Nucleus accumbens (tissue), 56 donors: ENCODE results near the gene HOXB2.

ENCODE experiments used
- DNase-seq, 56 donors: peaks; one replicate each; lab custom pipeline; 2025; lab: John Stamatoyannopoulos, UW

Gene HOXB2

GRCh38 chr17:48545022-48545375 lies at the start of gene HOXB2:
Gene HOXB2 (minus strand): TSS chr17:48545109. CDS start chr17:48544911, 198 bp downstream.
- no peak for DNase-seq

GRCh38 chr17:48593840-48594537 lies 49.1 kb upstream of the HOXB2 start:
- DNase-seq, result peak in 2 of 56 donors; percentile 3 to 31

- DNase-seq, result no peak
These were observed 48.4 kb upstream of the HOXB2 start, which contains the start of gene HOXB5 for GRCh38 chr17:48593126-48593829. Gene HOXB5 (minus strand): TSS chr17:48593779. CDS start chr17:48593682, 97 bp downstream.

DNA sequence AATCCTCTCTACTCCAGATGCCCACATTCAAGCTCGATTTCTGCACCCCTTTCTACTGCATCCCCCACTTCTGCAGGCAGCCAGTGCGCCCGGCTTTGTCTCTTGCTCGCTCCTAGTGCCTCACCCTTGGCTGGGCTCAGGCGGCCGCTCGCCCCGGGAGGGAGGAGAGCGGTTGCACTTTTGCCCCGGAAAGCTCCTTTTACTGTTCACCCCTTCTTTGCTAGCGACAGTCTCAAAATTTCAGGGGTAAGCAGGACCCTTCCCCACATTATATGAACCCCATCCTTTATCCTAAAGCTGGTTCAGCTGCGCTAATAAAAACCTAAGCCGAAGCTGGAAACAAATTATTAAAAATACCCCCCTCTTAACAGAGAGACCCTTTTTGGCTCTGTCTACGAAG lies 47.7 kb upstream of the HOXB2 start:
- DNase-seq, result no peak

DNA sequence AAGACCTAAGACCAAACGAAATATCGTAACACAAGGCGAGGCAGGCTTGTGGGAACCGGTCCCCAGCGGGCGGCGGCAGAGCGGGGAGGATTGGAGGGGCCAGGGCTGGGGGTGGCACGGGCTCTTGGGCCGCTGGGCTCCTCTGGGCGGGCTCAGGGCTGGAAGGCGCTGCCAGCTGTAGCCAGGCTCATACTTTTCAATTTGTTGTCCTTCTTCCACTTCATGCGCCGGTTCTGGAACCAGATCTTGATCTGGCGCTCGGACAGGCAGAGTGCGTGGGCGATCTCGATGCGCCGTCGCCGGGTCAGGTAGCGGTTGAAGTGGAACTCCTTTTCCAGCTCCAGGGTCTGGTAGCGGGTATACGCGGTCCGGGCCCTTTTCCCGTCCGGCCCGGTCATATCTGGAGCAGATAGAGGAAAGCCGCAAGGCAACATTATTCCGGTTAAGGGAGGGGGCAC lies 47.2 kb upstream of the HOXB2 start:
- no peak for DNase-seq

GRCh38 chr17:48591255-48592056 lies 46.5 kb upstream of the HOXB2 start:
- DNase-seq, result no peak

GRCh38 chr17:48590607-48591161 lies 45.8 kb upstream of the HOXB2 start:
- DNase-seq, result no peak

- no peak for DNase-seq
These were observed 45.1 kb upstream of the HOXB2 start, which contains the start of gene HOXB3 for GRCh38 chr17:48589831-48590606. Gene HOXB3 (minus strand): TSS chr17:48590241. CDS start chr17:48552474, 37,767 bp downstream.

DNA sequence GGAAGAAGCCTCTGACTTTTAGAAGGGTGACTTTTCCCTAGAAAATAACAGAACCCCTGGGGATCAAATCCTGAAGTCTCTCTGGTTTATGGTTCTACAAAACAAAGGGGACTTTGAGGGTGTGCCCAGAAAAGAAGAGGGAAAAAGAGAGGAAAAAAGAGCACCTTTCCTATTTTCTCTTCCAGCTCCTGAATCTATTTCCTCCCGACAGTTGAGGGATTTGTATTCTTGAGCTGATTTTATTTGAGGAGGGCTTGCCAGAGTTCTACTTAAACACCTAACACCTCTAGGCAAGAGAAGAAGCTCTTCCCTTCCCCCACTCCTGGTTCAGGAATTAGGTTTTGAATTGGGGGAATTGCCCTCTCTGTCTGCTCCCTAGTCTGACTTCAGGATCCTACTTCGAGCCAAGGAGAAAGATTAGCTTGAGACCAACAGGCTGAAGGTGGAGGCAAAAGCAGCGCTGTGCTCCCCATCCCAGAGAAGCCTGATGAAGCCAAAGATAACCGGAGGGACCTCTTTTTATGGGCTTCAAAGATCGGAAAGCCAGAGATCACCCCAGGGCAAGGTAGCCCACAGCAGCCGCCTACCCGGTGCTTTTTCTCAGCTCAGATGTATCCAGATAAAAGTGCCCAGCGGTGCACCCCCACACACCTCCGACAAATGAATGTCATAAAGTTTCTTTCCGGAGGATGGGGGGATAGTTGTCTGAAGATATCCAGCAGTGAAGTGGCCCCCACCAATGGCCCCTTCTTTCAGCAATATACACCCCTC lies 44.3 kb upstream of the HOXB2 start:
- no peak for DNase-seq

DNA sequence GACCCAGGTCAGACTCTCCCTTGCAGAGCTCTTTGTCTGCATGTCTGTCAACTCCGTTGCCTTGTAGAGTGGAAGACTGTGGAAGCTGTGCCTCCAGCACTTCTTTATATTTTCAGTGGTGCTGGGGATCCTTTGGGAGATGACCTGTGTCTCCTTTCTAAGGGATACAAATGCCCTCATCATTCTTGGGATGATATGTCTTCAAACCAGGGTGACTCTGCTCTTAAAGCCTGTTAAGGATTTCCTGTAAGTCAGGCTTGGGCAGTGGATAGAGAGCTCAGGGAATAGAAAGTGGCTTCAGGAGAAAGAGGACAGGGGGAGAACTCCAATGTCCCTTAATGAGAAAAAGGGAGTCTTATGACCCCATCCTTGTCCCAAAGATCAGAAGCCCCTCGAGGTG lies 43.6 kb upstream of the HOXB2 start:
- no peak for DNase-seq

DNA sequence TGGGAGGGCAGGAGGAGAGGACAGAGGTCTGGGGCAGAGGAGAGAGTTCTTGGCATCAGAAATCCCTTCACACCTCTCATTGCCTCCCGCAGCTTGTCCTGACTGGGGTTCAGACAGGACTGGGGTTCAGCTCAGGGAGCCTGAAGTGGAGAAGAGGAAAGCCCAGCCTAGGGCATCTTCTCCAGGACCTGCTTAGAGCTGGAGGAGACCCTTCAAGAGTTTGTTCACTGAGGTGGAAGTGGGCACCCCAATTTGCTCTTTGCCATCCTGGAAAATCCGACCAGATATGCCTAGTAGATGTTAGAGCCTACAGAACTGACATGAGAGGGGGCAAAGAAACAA lies 43.1 kb upstream of the HOXB2 start:
- no peak for DNase-seq

GRCh38 chr17:48587276-48588073 lies 42.6 kb upstream of the HOXB2 start:
- DNase-seq, result no peak

DNA sequence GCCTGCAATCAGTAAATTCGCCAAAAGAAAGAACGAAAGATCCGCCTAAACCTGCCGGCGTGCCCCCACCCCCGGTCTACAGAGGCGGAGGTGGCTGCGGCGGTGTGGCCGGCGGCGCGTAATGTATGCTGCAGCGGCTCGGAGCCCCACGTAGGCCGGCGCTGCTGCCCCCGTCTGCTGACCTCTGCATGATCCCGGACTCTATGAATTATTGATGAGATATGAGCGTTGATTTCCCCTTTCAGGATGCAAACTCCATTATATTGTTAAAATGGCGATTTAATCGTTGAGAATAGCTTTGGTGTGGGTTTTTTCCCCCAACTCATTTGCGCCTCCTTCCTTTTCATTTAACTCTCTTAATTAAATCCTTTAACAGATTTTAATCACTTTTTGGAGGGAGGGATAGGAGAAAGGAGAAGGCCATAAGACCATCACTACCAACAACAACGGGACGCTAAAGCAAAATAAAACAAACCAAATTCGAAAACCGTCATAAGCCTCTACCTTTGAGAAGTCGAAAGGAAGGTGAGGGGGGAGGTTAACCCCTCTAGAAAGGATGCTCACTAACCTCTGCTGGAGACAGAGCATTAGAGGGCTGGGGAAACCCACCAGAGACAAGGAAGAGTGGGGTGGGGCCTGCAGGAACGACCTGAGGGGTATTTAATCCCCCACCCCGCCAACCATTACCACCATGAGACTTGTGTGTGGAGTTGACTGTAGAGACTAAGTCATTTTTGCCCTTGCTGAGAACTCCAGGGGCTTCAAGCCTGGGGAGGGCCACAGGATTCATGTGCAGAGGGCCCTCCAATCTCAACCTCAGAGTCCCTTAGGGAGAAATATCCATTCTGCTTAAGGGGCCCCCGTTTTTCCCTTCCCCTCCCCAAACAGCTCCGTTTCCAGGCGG lies 41.7 kb upstream of the HOXB2 start:
- no peak for DNase-seq

- no peak for DNase-seq
These were observed 39.4 kb upstream of the HOXB2 start for GRCh38 chr17:48584223-48584741.

DNA sequence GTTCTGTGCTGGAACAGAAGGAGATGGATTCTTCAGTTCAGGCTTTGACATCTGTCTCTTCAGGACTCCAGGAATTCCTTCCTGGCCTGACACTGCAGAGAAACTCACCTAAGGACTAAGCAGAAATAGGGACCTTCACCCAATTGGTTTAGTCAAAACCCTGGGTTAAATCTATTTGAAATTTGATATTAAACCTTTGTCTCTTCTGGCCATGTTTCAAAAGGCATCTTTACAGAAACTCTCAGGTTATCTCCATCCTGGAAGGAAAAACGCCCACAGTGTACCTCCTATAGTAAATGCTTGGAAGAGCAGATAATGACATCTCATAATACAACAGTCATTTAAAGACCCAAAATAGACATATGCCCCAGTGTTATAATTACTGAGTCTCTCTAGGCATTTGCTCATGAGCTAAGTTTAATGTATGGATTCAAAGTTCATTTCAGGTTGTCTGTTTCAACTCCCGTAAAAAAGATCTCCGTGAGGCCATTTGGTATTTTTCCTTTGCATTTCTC lies 38.9 kb upstream of the HOXB2 start:
- no peak for DNase-seq

DNA sequence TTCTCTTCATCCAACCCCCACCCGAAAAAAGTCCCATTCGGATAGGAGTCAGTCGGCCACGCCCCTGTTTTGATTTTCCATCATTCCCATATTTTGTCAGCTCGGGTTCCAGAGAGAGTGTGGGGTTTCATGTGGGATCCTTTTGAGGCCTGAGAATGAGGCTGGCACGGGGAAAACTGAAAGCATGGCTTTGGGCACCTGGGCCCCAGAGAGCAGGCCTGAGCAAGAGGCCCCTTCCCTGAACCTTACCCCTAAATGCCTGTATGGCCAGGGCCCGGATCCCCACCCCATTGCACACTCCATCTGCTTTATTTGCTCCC lies 37.8 kb upstream of the HOXB2 start:
- no peak for DNase-seq
